ENCODE data around the gene FAM83F. TPM values are rescaled to one million over a fixed set of nuclear protein-coding genes. Genes with fewer than 3 reads are reported as not detected.

FAM83F gene
- polyA plus RNA-seq, 3 donors = 0.11 to 8.4 (median 1.2) TPM

DNA sequence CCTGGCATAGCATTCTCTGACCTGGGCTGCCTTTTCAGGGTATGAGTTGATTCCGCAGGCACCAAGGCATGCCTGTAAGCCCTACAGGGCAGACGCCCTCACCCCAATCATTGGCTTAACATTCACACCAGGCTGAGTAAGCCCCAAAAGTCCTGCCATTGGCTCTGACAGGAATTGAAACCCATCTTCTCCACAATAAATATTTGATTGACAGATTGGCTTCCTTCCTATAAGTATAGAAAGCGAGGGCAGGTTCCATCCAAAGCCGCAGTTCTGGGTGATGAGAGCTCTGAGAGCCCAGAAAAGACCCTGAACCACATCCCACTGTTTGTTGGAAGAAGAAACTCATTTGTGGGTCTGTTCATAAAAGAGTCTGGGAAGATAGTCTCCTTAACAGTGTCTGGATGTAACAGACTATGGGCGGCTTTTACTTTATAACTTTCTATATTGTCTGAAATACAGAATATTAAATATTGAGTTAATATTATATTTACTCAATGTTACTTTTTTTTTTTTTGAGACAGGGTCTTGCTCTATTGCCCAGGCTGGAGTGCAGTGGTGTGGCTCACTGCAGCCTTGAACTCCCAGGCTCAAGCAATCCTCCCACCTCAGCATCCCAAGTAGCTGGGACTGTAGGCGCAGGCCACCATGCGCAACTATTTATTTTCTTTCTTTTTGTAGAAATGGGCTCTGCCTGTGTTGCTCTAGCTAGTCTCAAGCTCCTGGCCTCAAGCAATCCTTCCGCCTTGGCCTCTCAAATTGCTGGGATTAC is 46.8 kb downstream of the FAM83F start:
- 60 to 74% (median 62%) methylated on average over 8 of the region's 8 CpGs for WGBS, 3 donors
- no peak overlapping the region for H3K27ac ChIP-seq (ENCODE audit: low read depth, low read length)

DNA sequence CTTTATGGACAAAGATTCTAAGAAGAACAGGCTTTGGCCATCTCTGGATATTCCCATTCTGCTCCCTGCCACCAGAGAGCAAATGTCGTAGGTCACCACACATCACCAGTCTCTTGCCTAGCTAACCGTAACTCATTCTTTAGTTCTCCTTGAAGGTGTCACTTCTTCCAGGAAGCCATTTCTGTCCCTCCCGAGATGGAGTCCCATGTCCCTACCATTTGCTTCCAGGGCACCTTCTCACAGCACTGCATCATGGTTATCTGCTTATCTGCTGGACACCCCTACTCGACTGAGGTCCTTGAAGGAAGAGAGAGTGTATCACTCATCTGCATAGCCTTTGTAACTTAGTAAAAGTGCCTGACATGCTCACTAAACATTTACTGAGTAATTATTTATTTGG is 47.6 kb downstream of the FAM83F start:
- no peak overlapping the region for H3K27ac ChIP-seq (ENCODE audit: low read depth, low read length)
- WGBS, 3 donors = 73 to 88% (median 85%) methylated on average over 4 of the region's 4 CpGs

GRCh38 chr22:40043081-40043480 is 48.3 kb downstream of the FAM83F start:
- no peak overlapping the region for H3K27ac ChIP-seq (ENCODE audit: low read depth, low read length)
- 29 to 57% (median 35%) methylated on average over 8 of the region's 8 CpGs for WGBS, 3 donors

DNA sequence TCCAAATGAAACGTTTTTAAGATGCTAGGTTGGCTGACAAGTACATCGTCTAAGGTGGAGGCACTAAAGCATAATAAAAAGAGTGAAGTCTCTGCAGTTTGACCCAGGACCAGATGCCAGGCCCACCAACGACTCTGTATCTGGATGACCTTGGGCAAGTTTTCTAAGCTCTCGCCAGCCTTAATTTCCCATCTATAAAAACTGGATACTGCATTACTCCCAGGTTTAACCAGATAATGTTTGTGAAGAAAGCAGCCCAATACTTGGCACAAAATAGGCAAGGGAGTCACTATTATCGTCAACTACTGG is 49.0 kb downstream of the FAM83F start:
- WGBS, 3 donors = 27 to 41% (median 37%) methylated on average over 5 of the region's 5 CpGs
- no peak overlapping the region for H3K27ac ChIP-seq (ENCODE audit: low read depth, low read length)

GRCh38 chr22:40044102-40044869 is 49.5 kb downstream of the FAM83F start:
- WGBS, 3 donors = 0% methylated on average over 34 of the region's 34 CpGs

DNA sequence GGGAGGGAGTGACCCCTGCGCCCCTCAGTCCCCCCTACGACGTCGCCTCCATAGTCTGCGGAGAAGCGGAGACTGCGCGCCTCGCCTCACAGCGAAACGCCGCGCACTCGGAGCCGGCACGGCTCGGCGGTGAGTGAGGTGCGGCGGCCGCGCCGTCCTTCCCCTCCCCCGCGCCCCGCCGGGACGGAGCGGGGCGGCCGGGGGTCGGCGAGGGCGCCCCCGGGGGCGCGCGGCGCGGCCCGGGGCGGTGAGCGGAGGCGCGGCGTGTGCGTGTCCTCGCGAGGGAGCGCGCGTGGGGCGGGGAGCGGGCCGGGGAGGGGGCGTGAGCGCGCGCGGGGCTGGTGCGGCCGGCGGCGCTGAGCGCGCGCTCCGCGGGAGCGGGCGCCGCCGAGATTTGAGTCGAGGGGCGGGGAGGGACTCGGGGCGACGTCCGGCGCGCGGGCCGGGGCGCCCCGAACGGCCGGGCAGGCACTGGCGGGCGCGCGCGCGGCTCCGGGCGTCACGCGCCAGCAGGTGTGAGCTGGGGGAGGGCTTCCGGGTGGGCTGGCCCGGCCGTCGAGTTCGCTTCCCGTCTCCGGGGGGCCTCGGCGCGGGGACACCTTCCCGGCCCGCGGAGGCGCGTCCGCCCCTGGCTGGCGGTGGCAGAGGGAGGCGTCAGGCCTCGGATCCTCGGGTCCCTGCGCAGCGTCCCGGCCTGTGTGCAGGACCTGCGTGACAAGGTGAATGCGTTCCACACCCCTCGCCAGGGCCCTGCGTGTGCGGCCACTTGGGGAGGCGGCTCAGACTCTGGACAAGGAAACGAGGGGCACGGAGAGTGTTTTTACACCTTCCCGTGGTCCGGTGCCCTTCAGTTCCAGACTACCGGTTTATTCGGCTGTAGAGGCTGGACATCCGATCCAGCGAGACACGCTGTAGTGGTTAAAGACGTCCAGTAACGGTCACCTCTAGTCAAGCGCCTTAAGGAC is 50.4 kb downstream of the FAM83F start:
- 0 to 1% (median 0%) methylated on average over 62 to 133 of the region's 138 CpGs for WGBS, 3 donors
- no peak overlapping the region for H3K27ac ChIP-seq (ENCODE audit: low read depth, low read length)

More at GRCh38 chr22:40044102-40044869, 49.5 kb downstream of the FAM83F start:
- H3K27ac ChIP-seq (ENCODE audit: low read depth, low read length) = peak overlapping the region; percentile 24

DNA sequence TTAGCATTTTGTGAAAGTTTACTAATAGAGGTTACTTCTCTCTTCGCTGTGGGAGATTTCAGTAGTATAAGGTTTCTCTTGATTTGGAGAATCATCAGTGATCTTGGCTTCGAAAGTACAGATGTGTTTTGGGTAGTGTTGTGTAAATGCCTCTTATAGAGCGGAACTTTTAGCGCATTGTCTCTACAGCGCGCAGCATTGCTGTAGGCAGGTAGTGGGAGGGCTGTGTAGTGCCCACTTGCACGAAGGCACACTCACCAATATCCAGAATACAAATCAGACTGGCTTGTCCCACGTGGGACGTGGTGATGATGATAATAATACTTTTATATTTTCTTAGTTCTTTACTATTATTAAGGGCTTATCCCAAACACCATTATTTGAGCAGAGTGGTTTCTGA is 51.4 kb downstream of the FAM83F start:
- H3K27ac ChIP-seq (ENCODE audit: low read depth, low read length) = no peak overlapping the region
- WGBS, 3 donors = 73 to 83% (median 83%) methylated on average over 9 of the region's 9 CpGs

DNA sequence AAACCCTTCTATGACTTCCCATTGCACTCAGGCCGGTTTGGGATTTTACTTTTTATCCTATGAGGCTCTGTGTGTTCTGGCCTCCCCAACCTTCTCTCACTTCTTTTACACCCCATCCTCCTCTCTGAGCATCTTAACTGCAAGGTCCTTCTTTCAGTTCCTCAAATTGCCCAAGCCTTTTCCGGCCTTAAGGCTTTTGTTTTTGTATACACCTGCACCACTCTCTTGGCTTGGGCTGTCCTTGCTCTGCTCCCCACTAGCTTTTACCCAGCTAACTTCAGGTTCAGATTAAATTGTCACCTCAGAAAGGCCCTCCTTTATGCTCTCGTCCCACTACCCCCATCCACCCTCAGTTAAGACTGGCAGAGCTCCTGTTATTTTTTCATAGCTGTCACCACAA is 55.5 kb downstream of the FAM83F start:
- H3K27ac ChIP-seq (ENCODE audit: low read depth, low read length) = no peak overlapping the region

GRCh38 chr22:40051322-40051721 is 56.6 kb downstream of the FAM83F start:
- H3K27ac ChIP-seq (ENCODE audit: low read depth, low read length) = no peak overlapping the region
- whole genome bisulfite sequencing, 3 donors = 25 to 32% (median 26%) methylated on average over 3 of the region's 3 CpGs

More for the DNA sequence above, 55.5 kb downstream of the FAM83F start:
- WGBS, 3 donors = 53 to 79% (median 60%) methylated on average over 3 of the region's 3 CpGs

DNA sequence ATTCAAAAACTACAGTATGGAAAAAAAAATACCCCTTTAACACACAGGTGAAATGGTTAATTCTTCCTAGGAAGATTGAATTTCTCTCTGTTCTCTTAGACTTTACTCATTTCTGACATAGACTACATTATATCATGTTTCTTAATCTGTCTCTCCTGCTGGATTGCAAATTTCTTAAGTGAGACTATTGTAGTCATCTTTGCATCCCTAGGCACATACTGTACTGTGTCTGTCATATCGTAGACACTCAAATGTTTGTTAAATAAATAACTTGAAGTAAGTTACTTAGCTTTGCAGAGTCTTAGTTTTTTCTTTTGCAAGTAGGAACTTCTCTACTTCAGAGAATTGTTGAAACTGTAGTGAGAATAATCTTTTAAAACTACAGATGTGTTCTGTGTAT is 58.7 kb downstream of the FAM83F start:
- H3K27ac ChIP-seq (ENCODE audit: low read depth, low read length) = no peak overlapping the region
- WGBS, 3 donors = 51 to 86% (median 83%) methylated on average over 1 of the region's 1 CpG

- WGBS, 3 donors = 95 to 98% (median 96%) methylated on average over 2 of the region's 2 CpGs
- H3K27ac ChIP-seq (ENCODE audit: low read depth, low read length) = no peak overlapping the region
Observed at GRCh38 chr22:40054486-40054885, 59.7 kb downstream of the FAM83F start.

DNA sequence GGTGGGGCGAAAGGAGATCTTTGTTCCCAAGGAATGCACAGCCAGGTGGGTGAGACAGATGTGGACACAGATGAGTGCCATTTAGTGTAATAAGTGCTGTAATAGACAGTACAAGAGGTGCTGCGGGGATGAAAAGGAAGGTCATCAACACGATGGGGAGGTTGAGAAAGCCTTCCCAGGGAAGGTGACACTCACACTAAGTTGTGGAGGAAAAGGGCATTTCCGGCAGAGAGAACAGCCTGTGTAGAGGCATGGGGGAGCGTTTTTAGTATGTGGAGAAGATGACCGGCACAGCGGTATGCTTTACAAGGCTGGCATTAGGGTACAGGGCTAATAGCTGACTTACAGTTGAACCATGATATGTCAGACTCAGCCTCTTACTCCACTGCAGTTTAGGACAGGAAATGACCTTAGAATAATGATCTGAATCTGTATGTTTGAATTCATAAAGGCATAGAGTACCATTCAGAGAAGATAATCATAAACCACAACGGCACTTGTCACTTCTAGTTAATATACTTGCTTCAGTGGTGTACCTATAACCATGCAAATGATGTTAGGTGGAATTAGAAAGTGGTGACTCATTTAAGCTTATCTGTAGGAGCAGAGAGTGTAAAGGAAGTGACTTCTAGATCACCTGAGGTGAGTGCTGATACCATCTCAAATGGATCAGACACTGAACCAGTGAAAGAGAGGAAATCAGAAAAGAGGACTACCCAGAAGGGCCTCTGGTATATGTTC is 60.6 kb downstream of the FAM83F start:
- H3K27ac ChIP-seq (ENCODE audit: low read depth, low read length) = no peak overlapping the region
- WGBS, 3 donors = 57 to 78% (median 64%) methylated on average over 8 of the region's 8 CpGs

- 87 to 93% (median 92%) methylated on average over 4 of the region's 4 CpGs for WGBS, 3 donors
- H3K27ac ChIP-seq (ENCODE audit: low read depth, low read length) = no peak overlapping the region
Observed at GRCh38 chr22:40056154-40056553, 61.4 kb downstream of the FAM83F start.

DNA sequence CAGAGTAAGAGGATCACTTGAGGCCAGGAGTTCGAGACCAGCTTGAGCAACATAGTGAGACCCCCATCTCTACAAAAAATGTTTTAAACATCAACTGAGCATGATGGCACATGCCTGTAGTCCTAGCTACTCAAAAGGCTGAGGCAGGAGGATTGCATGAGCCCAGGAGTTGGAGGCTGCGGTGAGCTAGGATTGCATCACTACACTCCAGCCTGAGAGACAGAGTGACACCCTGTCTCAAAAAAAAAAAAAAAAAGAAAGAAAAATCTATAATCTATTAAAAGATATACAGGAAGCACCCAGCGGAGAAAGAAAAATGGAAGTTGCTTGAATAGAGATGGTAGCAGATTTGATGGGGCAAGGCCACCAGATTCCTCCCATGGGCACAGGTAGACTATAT is 61.8 kb downstream of the FAM83F start:
- 70 to 95% (median 84%) methylated on average over 3 of the region's 3 CpGs for WGBS, 3 donors
- H3K27ac ChIP-seq (ENCODE audit: low read depth, low read length) = no peak overlapping the region

- H3K27ac ChIP-seq (ENCODE audit: low read depth, low read length) = no peak overlapping the region
Observed at GRCh38 chr22:40057652-40058051, 62.9 kb downstream of the FAM83F start.

GRCh38 chr22:40058265-40058664 is 63.5 kb downstream of the FAM83F start:
- WGBS, 3 donors = 41 to 52% (median 49%) methylated on average over 5 of the region's 5 CpGs
- no peak overlapping the region for H3K27ac ChIP-seq (ENCODE audit: low read depth, low read length)

GRCh38 chr22:40065981-40066380 is 71.2 kb downstream of the FAM83F start:
- WGBS, 3 donors = 92 to 95% (median 92%) methylated on average over 3 of the region's 3 CpGs
- H3K27ac ChIP-seq (ENCODE audit: low read depth, low read length) = no peak overlapping the region

- 79 to 98% (median 89%) methylated on average over 2 of the region's 2 CpGs for WGBS, 3 donors
- no peak overlapping the region for H3K27ac ChIP-seq (ENCODE audit: low read depth, low read length)
Observed at GRCh38 chr22:40067639-40068038, 72.9 kb downstream of the FAM83F start.
